ENCODE data around the gene ZNF684. TPM values are rescaled to one million over a fixed set of nuclear protein-coding genes. Genes with fewer than 3 reads are reported as not detected.
"Not testable (repeated sequence)": the region's sequence is repeated elsewhere in the genome, so short reads cannot be mapped to it uniquely, and the experiment has no call there.

Gene ZNF684
- total and polyA plus RNA-seq, 2 donors (not counting 1 experiment from before 2014, with no cell fraction given), result 3.3 to 4.1 TPM

DNA sequence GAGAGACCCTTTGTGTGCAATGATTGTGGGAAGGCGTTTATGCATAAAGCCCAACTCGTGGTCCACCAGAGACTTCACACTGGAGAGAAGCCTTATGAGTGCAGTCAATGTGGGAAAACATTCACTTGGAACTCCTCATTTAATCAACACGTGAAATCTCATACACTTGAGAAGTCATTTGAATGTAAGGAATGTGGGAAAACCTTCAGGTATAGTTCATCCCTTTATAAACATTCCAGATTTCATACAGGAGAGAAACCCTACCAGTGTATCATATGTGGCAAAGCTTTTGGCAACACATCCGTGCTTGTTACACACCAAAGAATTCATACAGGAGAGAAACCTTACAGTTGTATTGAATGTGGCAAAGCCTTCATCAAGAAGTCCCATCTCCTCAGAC lies 15.5 kb downstream of the ZNF684 start:
- Histone ChIP-seq H3K27me3 (ENCODE audit: control insufficient read depth, insufficient read depth, low read length) (no peaks in the 10 kb centered on the region), H2AFZ (ENCODE audit: low read length) (no peak overlapping the region), H3K4me2 (ENCODE audit: extremely low read depth, insufficient read depth, low read length) (no peak overlapping the region), H3K36me3 (ENCODE audit: control insufficient read depth, insufficient read depth, low read length) (no peaks in the 10 kb centered on the region), H3K4me1 (ENCODE audit: control insufficient read depth, extremely low read depth, insufficient read depth, low read length) (no peaks in the 10 kb centered on the region), H3K27ac (ENCODE audit: insufficient read depth, low read length) (no peak overlapping the region), H3K9me3 (ENCODE audit: control insufficient read depth, insufficient read depth, low read depth, low read length) (no peaks in the 10 kb centered on the region), H4K20me1 (ENCODE audit: control insufficient read depth, extremely low read depth, insufficient read depth, low read length) (no peaks in the 10 kb centered on the region), H3K9ac (ENCODE audit: insufficient read depth, low read length) (no peak overlapping the region), H3K4me3 (replicated peaks in 1 of 4; ENCODE audit: control extremely low read depth in 1 of 4, insufficient read depth in 1 of 4, low read depth in 3 of 4, low read length in 4 of 4) (no peak overlapping the region), H3K79me2 (ENCODE audit: control insufficient read depth, insufficient read depth, low read length) (no peaks in the 10 kb centered on the region)
- DNase-seq (ENCODE audit: low read depth in 2 of 2), result no peak
- TF ChIP-seq EZH2 (IDR thresholded peaks at IDR 0.05; ENCODE audit: low read length, missing control alignments), result no peak
- TF ChIP-seq, protein P1, sequence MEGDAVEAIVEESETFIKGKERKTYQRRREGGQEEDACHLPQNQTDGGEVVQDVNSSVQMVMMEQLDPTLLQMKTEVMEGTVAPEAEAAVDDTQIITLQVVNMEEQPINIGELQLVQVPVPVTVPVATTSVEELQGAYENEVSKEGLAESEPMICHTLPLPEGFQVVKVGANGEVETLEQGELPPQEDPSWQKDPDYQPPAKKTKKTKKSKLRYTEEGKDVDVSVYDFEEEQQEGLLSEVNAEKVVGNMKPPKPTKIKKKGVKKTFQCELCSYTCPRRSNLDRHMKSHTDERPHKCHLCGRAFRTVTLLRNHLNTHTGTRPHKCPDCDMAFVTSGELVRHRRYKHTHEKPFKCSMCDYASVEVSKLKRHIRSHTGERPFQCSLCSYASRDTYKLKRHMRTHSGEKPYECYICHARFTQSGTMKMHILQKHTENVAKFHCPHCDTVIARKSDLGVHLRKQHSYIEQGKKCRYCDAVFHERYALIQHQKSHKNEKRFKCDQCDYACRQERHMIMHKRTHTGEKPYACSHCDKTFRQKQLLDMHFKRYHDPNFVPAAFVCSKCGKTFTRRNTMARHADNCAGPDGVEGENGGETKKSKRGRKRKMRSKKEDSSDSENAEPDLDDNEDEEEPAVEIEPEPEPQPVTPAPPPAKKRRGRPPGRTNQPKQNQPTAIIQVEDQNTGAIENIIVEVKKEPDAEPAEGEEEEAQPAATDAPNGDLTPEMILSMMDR (conservative IDR thresholded peaks at IDR 0.05 in 1 of 2, IDR thresholded peaks at IDR 0.05 in 1 of 2; ENCODE audit: low read depth in 1 of 2, low read length in 2 of 2), result no peak

DNA sequence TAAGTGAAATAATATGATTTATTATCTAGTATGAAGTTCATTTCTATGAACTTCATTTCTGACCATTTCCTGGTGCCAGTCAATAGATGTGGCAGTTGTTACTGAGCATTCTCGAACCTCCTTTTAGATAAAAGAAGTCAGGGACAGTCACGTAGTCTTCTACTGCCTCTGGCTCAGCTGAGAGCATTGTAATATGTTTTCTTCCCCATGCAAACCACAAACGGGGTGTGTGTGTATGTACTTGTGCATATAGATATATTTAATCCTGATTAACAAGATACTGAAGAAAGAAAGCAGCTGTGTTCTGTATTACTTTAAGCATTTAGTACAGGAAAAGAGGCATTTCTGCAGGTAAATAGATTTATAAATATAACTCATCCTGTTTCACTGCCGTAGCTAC lies 21.6 kb downstream of the ZNF684 start:
- Histone ChIP-seq H3K4me3 (replicated peaks in 1 of 4; ENCODE audit: control extremely low read depth in 1 of 4, insufficient read depth in 1 of 4, low read depth in 3 of 4, low read length in 4 of 4) (no peak overlapping the region), H3K9ac (ENCODE audit: insufficient read depth, low read length) (no peak overlapping the region), H3K27ac (ENCODE audit: insufficient read depth, low read length) (no peak overlapping the region), H3K27me3 (ENCODE audit: control insufficient read depth, insufficient read depth, low read length) (no peaks in the 10 kb centered on the region), H3K4me2 (ENCODE audit: extremely low read depth, insufficient read depth, low read length) (no peak overlapping the region), H4K20me1 (ENCODE audit: control insufficient read depth, extremely low read depth, insufficient read depth, low read length) (no peaks in the 10 kb centered on the region), H3K36me3 (ENCODE audit: control insufficient read depth, insufficient read depth, low read length) (no peaks in the 10 kb centered on the region), H3K4me1 (ENCODE audit: control insufficient read depth, extremely low read depth, insufficient read depth, low read length) (no peaks in the 10 kb centered on the region), H2AFZ (ENCODE audit: low read length) (no peak overlapping the region), H3K79me2 (ENCODE audit: control insufficient read depth, insufficient read depth, low read length) (no peaks in the 10 kb centered on the region), H3K9me3 (ENCODE audit: control insufficient read depth, insufficient read depth, low read depth, low read length) (no peaks in the 10 kb centered on the region)
- DNase-seq (ENCODE audit: low read depth in 2 of 2), result no peak
- TF ChIP-seq, protein P1 (conservative IDR thresholded peaks at IDR 0.05 in 1 of 2, IDR thresholded peaks at IDR 0.05 in 1 of 2; ENCODE audit: low read depth in 1 of 2, low read length in 2 of 2), result no peak
- TF ChIP-seq EZH2 (IDR thresholded peaks at IDR 0.05; ENCODE audit: low read length, missing control alignments), result no peak

DNA sequence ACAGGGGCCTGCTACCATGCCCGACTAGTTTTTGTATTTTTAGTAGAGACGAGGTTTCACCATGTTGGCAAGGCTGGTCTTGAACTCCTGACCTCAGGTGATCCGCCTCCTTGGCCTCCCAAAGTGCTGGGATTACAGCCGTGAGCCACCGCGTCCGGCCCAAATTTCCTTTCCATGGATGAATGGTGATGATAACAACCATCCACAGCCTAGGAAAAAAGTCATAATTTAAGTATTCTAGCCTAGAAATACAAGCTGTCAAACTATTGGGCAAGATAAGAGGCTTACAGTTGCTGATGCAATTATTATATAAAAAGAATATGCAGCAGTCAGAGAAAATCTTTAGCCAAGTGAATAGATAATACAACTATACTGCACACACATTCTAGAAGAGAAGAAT lies 23.4 kb downstream of the ZNF684 start:
- not testable (repeated sequence) for H3K4me3 ChIP-seq (replicated peaks in 1 of 4; ENCODE audit: control extremely low read depth in 1 of 4, insufficient read depth in 1 of 4, low read depth in 3 of 4, low read length in 4 of 4); H3K79me2 ChIP-seq (ENCODE audit: control insufficient read depth, insufficient read depth, low read length); H3K4me1 ChIP-seq (ENCODE audit: control insufficient read depth, extremely low read depth, insufficient read depth, low read length); H3K4me2 ChIP-seq (ENCODE audit: extremely low read depth, insufficient read depth, low read length); H3K36me3 ChIP-seq (ENCODE audit: control insufficient read depth, insufficient read depth, low read length); H3K9ac ChIP-seq (ENCODE audit: insufficient read depth, low read length); H4K20me1 ChIP-seq (ENCODE audit: control insufficient read depth, extremely low read depth, insufficient read depth, low read length); H3K27ac ChIP-seq (ENCODE audit: insufficient read depth, low read length); H2AFZ ChIP-seq (ENCODE audit: low read length); H3K27me3 ChIP-seq (ENCODE audit: control insufficient read depth, insufficient read depth, low read length); DNase-seq (ENCODE audit: low read depth in 2 of 2); H3K9me3 ChIP-seq (ENCODE audit: control insufficient read depth, insufficient read depth, low read depth, low read length)
